Gastroesophageal sphincter (tissue), 4 donors: Measurements from ENCODE around the gene TSPYL2. TPM values are rescaled to one million over a fixed set of nuclear protein-coding genes. Genes with fewer than 3 reads are reported as not detected.

ENCODE experiments used
- ATAC-seq: fragments of 150-250 bp; one replicate; pipeline ENCODE4 v1.9.1; 2016; ENCODE audit warnings: mild to moderate bottlenecking, moderate library complexity
- H3K27ac ChIP-seq, 4 donors: fragments of 200-600 bp; sonication (generic) in 3 of 4; 1 replicate in 3 of 4; 2 replicates in 1 of 4; pipeline ENCODE4 v1.5.1; 2016 to 2019
- H3K27me3 ChIP-seq: fragments of 200-600 bp; sonication (generic); one replicate; pipeline ENCODE4 v1.5.1; 2019
- H3K36me3 ChIP-seq, 2 donors: fragments of 200-600 bp; sonication (generic); one replicate each; pipeline ENCODE4 v1.5.1; 2019; ENCODE audit warnings: control low read depth in 1 of 2
- H3K4me1 ChIP-seq, 3 donors: fragments of 200-600 bp; sonication (generic); 1 replicate in 2 of 3; 2 replicates in 1 of 3; pipeline ENCODE4 v1.5.1; 2016 to 2019; ENCODE audit warnings: control low read depth in 2 of 3
- H3K4me3 ChIP-seq, 2 donors: fragments of 200-600 bp; sonication (generic); one replicate each; pipeline ENCODE4 v1.5.1; 2019; ENCODE audit warnings: mild to moderate bottlenecking in 1 of 2, moderate library complexity in 1 of 2
- H3K9me3 ChIP-seq, 3 donors: fragments of 200-600 bp; sonication (generic); one replicate each; pipeline ENCODE4 v1.5.1; 2017 to 2019; ENCODE audit warnings: control low read depth in 2 of 3
- EP300 ChIP-seq: sonication (generic); formaldehyde crosslinking; IDR thresholded peaks from one replicate; pipeline ENCODE4 v1.6.1; 2017; ENCODE audit warnings: antibody characterized with exemption, mild to moderate bottlenecking
- POLR2A ChIP-seq, 2 donors: fragments of 450-650 bp; IDR thresholded peaks; one replicate each; pipeline ENCODE4 v1.6.1; 2017; ENCODE audit warnings: antibody characterized with exemption in 2 of 2, mild to moderate bottlenecking in 2 of 2, moderate library complexity in 1 of 2
- POLR2AphosphoS5 ChIP-seq: sonication (generic); formaldehyde crosslinking; IDR thresholded peaks from one replicate; pipeline ENCODE4 v1.6.1; 2017; ENCODE audit warnings: antibody characterized with exemption
- WGBS, 2 donors: methylation state at CpG; one replicate each; pipeline ENCODE4 v1.1.5; 2018; ENCODE audit warnings: low coverage in 1 of 2; 5-methylcytosine and 5-hydroxymethylcytosine counted together
- total RNA-seq, 4 donors: library from RNA; depleted of rRNA; stranded (reverse); fragments of >200 nt; gene quantifications; one replicate each; pipeline ENCODE4 v1.1.0, GENCODE V29; 2016
- TF ChIP-seq, protein P1 (sequence below), 4 experiments: fragments of 200-600 bp in 2 of 4; fragments of 450-650 bp in 2 of 4; sonication (generic) in 1 of 4; IDR thresholded peaks; one replicate each; pipeline ENCODE4 v1.5.1; 2017 to 2019; ENCODE audit warnings: antibody characterized with exemption in 4 of 4, mild to moderate bottlenecking in 2 of 4, moderate library complexity in 2 of 4

TSPYL2 gene
- total RNA-seq, 4 donors from 2014 or later = 40.5 to 156 (median 89.8) TPM

DNA sequence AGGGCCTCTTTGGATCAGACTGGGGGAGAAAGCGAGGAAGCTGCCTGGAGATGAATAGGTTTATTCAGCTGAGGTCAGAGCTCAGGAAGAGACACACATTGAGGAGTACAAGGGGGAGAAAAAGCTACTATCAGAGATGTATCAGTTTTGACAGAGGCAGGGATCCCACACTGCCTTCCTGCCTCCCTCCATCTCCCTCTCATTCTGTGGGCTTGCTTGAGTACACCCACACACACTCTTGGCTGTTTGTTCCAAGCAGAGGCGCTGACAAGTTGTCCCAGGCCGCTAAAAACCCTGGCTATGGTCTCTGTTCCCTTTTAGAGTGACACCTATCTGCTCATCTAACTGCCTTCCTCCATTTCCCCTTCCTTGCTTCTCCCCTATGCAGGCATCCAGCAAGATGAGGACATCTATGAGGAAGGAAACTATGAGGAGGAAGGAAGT lies 5.2 kb downstream of the TSPYL2 start:
- peak overlapping the region; percentile 89 to 96 (median 94) for H3K27ac ChIP-seq
- ATAC-seq = no peak
- 80% methylated on average over 2 of the region's 3 CpGs; no CpG with 5 or more reads in 1 of the 2 donors for WGBS, 2 donors

DNA sequence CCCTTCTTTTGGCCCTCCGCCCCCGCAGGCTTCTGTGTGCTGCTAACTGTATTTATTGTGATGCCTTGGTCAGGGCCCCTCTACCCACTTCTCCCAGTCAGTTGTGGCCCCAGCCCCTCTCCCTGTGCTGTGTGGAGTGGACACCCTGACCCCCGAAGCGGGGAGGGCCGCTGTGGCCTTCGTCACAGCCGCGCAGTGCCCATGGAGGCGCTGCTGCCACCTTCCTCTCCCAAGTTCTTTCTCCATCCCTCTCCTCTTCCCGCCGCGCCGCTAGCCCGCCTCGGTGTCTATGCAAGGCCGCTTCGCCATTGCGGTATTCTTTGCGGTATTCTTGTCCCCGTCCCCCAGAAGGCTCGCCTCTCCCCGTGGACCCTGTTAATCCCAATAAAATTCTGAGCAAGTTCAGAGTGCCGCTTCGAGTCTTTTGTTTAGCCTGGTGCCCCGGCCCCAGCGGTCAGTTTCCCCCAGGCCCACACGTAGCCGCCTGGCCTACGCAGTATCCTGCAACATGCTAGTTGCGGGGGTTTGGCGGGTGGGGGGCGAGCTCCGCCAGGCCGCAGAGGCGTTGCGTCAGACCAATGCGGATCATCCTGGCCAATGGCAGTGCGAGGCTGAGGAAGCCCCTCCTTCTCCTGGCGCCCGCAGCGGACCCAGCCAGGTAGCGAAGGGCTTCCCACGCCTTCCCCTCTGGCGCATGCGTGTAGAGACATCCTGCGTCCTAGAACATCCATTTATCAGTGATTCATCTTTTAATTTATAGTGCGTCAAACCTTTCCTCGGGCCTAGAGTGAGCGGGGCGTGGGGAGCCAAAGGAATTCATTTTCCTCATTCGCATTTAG lies 6.2 kb downstream of the TSPYL2 start:
- Histone ChIP-seq H3K27ac (peak overlapping the region; percentile 93 to 97 (median 96)), H3K4me3 (peak overlapping the region; percentile 42 to 80), H3K4me1 (peaks cover 0 to 49% (median 0%) of the 10 kb centered on the region in 3 donors), H3K36me3 (peaks cover 0 to 26% of the 10 kb centered on the region in 2 donors), H3K9me3 (no peaks in the 10 kb centered on the region), H3K27me3 (no peaks in the 10 kb centered on the region)
- ATAC-seq = peak; percentile 84
- TF ChIP-seq POLR2A (IDR thresholded peaks at IDR 0.05) (peak; percentile 43 to 55), POLR2AphosphoS5 (peak; percentile 68), EP300 (no peak)
- 41% methylated on average over 14 of the region's 51 CpGs; no CpG with 5 or more reads in 1 of the 2 donors for WGBS, 2 donors

More for the DNA sequence above, 5.2 kb downstream of the TSPYL2 start:
- no peaks in the 10 kb centered on the region for H3K27me3 ChIP-seq
- H3K9me3 ChIP-seq = no peaks in the 10 kb centered on the region
- peaks cover 0 to 49% (median 0%) of the 10 kb centered on the region in 3 donors for H3K4me1 ChIP-seq
- peaks cover 0 to 26% of the 10 kb centered on the region in 2 donors for H3K36me3 ChIP-seq
- no peak for TF ChIP-seq POLR2AphosphoS5
- peak in 1 of 2 donors; percentile 15 for TF ChIP-seq POLR2A (IDR thresholded peaks at IDR 0.05)
- H3K4me3 ChIP-seq = peak overlapping the region in 1 of 2 donors; percentile 80

GRCh38 chrX:53089224-53089842 lies 7.2 kb downstream of the TSPYL2 start:
- H3K9me3 ChIP-seq = no peaks in the 10 kb centered on the region
- WGBS, 2 donors = 8 to 24% methylated on average over 11 of the region's 11 CpGs
- H3K27me3 ChIP-seq = no peaks in the 10 kb centered on the region
- H3K36me3 ChIP-seq = peaks cover 0 to 23% of the 10 kb centered on the region in 2 donors
- no peak for ATAC-seq
- TF ChIP-seq, protein P1, sequence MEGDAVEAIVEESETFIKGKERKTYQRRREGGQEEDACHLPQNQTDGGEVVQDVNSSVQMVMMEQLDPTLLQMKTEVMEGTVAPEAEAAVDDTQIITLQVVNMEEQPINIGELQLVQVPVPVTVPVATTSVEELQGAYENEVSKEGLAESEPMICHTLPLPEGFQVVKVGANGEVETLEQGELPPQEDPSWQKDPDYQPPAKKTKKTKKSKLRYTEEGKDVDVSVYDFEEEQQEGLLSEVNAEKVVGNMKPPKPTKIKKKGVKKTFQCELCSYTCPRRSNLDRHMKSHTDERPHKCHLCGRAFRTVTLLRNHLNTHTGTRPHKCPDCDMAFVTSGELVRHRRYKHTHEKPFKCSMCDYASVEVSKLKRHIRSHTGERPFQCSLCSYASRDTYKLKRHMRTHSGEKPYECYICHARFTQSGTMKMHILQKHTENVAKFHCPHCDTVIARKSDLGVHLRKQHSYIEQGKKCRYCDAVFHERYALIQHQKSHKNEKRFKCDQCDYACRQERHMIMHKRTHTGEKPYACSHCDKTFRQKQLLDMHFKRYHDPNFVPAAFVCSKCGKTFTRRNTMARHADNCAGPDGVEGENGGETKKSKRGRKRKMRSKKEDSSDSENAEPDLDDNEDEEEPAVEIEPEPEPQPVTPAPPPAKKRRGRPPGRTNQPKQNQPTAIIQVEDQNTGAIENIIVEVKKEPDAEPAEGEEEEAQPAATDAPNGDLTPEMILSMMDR (IDR thresholded peaks at IDR 0.05) = peak; percentile 64 to 81 (median 73)
- TF ChIP-seq POLR2A (IDR thresholded peaks at IDR 0.05) = no peak
- TF ChIP-seq EP300 = no peak
- no peak for TF ChIP-seq POLR2AphosphoS5
- peak overlapping the region; percentile 93 to 97 (median 96) for H3K27ac ChIP-seq
- peaks cover 0 to 41% (median 0%) of the 10 kb centered on the region in 3 donors for H3K4me1 ChIP-seq
- peak overlapping the region; percentile 42 to 80 for H3K4me3 ChIP-seq

GRCh38 chrX:53089925-53090324 lies 7.8 kb downstream of the TSPYL2 start:
- Histone ChIP-seq H3K4me3 (no peak overlapping the region), H3K27me3 (no peaks in the 10 kb centered on the region), H3K9me3 (no peaks in the 10 kb centered on the region), H3K4me1 (peaks cover 0 to 40% (median 0%) of the 10 kb centered on the region in 3 donors), H3K27ac (peak overlapping the region in 1 of 4 donors; percentile 96), H3K36me3 (peaks cover 0 to 17% of the 10 kb centered on the region in 2 donors)
- WGBS, 2 donors = 75% methylated on average over 2 of the region's 2 CpGs; no CpG with 5 or more reads in 1 of the 2 donors
- TF ChIP-seq, protein P1 (IDR thresholded peaks at IDR 0.05) = no peak
- TF ChIP-seq POLR2AphosphoS5 (no peak), POLR2A (IDR thresholded peaks at IDR 0.05) (no peak), EP300 (no peak)
- no peak for ATAC-seq

GRCh38 chrX:53091354-53091753 lies 9.2 kb downstream of the TSPYL2 start:
- 100% methylated on average over 1 of the region's 2 CpGs; no CpG with 5 or more reads in 1 of the 2 donors for WGBS, 2 donors
- Histone ChIP-seq H3K36me3 (peaks cover 0 to 4% of the 10 kb centered on the region in 2 donors), H3K9me3 (no peaks in the 10 kb centered on the region), H3K4me3 (no peak overlapping the region), H3K27ac (no peak overlapping the region), H3K27me3 (no peaks in the 10 kb centered on the region), H3K4me1 (peaks cover 0 to 30% (median 0%) of the 10 kb centered on the region in 3 donors)
- no peak for ATAC-seq
- TF ChIP-seq EP300 (no peak), POLR2AphosphoS5 (no peak), POLR2A (IDR thresholded peaks at IDR 0.05) (no peak)
- TF ChIP-seq, protein P1 (IDR thresholded peaks at IDR 0.05) = no peak
